ENCODE data around the gene TSPAN14.
"Not testable (repeated sequence)": the region's sequence is repeated elsewhere in the genome, so short reads cannot be mapped to it uniquely, and the experiment has no call there.

The TSPAN14 gene

GRCh38 chr10:80471001-80471400 is 16.9 kb downstream of the TSPAN14 start:
- no peak for DNase-seq

DNA sequence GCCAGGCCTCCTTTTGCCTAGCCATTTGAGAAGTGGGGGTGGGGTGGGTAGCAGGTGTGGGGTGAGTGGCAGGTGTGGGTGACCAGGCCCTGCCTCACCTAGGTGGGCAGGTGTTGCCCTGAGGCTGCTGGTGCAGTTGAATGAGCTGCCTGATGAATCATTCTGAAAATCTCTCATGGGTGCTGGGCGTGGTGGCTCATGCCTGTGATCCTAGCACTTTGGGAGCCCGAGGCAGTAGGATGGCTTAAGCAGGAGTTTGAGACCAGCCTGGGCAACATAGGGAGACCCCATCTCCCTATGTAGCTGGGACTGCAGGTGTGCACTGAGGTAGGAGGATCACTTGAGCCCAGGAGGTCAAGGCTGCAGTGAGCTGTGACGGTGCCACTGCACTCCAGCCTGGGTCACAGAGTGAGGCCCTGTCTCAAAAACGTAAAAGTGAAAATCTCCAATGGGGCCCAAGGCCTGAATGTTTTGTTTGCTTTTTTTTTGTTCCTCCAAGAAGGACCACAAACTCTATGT is 17.7 kb downstream of the TSPAN14 start:
- DNase-seq, result no peak

GRCh38 chr10:80472234-80473095 is 18.4 kb downstream of the TSPAN14 start:
- DNase-seq, result peak in 3 of 4 experiments; percentile 67 to 70 (median 67)

DNA sequence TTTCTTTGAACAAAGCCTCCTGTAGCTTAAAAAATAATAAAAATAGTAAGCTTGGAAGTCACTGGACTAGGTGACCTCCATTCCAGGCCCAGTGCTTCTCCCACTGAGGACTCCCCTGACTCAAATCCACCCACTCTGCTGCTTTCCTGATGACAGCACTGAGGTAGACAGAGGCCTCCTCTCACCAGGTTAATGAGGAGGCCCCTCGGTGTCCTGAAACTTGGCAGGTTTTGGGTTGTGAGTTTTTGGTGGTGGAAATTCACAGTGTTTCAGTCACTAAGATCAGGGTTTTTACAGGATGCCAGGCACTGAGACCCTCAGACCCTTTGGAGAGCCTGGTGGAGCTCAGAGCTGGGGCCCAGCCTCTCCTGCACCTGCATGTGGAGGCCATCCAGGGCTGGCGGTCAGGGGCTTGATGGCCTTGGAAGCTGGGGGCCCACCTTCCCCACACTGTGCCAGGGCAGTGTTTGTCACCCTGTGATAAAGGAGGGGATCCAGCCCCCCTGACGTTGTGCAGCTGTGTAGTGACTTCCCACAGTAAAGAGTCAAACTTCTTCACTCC is 19.1 kb downstream of the TSPAN14 start:
- DNase-seq, result no peak

DNA sequence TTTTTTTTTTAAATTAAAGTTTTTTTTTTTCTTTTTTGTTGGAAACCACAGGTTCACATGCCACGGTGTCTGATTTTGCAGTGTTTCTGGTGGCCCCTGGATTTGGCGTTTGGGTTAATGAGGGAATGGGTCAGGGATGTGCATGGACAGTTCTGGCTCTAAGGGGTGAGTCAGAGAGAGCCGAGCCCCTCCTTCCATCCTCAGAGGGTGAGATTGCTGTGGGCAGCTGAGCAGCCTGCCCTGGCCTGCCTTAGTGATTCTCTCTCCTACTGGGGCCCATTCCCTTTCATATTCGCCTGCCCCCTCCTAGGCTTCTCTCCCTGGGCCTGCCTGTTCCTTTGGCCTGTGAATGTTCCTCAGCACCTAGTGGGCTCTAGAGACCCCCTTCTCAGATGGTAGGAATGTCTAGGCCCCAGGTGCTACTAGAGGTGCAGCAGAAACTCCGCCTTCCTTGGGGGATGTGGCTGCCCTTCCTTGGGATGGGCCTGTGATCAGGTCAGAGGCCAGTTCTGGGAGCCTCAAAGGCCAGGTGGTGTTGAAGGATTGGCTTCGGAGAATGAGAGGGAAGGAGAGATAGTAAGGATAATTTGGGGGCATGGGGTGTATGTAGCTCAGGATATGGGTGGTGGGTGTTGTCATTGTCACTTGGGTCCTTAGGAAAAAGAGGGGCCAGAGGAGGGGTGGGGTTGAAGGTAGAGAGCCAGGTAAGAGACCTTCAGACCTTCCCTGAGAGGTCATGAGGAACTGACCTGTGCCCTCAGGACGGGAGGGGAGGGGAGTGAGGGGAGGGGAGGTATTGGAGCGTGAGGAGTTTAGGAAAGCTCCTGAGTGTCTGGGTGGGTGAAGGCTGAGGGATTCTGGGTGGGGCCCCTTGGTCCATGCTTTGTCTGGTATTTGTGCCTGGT is 19.8 kb downstream of the TSPAN14 start:
- no peak for DNase-seq

DNA sequence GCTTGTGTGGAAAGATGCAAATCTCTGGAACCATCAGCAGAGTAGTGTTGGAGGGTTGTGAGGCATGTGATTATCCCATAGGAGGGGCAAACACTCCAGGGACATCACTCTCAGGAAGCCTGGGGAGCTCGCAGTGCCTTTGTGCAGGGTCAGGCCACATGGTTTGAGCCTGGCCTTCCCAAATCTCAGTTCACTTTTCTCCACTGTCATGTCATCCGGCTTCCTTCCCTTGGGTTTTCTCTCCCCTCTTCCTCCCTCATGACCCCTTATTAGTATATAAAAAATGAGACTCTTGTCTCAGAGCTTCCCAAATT is 20.4 kb downstream of the TSPAN14 start:
- DNase-seq, result peak in 1 of 4 experiments; percentile 35

DNA sequence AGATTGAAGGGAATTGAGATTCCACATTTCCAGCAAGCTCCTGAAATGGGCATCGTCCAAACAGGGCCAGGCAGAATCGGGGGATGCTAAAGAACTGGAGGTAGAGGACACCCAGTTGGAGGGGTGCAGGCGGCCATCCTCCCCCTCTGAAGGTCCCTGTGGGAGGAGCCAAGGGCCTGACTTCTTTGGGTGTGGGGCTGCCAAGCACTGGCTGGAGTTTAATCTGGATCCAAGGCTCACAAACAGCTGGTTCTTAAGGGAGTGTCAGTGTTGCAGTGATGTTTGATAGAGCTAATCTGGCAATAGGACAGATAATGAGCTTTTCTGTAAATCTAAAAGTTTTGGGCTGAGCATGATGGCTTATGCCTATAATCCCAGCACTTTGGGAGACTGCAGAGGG is 20.8 kb downstream of the TSPAN14 start:
- DNase-seq, result no peak

GRCh38 chr10:80475641-80476040 is 21.5 kb downstream of the TSPAN14 start:
- not testable (repeated sequence) for DNase-seq

DNA sequence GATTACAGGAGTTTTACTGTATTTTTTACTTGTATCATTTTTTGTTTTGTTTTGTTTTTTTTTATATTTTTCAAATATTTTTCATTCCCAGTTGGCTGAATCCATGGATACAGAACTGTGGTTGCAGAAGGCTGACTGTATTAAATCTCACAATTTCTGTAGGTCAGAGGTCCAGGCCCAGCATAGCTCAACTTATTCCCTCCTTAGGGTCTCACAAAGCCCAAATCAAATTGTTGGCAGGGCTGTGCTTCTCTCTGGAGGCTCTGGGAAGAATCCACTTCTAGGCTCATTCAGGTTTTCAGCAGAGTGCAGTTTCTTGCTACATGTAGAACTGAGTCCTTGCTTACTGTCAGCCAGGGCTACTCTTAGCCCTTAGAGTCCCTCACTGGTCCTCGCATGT is 22.6 kb downstream of the TSPAN14 start:
- DNase-seq, result no peak

DNA sequence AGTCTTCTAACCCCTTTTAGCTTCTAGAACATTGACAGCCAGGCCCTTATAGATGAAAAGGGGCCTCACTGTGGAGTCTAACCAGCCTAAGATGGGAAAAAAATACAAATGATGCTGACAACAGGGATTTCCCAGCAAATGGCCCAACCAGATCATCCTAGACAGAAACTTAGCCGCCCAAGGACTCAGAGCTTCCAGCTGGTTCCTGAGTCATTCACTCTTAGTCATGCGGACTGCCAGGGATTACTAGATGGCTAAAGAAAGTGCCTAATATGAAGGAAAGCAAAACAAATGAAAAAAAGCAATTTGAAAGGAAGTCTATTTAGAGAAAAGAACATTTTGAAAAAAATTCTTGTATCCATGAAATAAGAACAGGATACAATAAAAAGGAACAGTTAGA is 23.7 kb downstream of the TSPAN14 start:
- peak; percentile 76 to 88 (median 83) for DNase-seq

DNA sequence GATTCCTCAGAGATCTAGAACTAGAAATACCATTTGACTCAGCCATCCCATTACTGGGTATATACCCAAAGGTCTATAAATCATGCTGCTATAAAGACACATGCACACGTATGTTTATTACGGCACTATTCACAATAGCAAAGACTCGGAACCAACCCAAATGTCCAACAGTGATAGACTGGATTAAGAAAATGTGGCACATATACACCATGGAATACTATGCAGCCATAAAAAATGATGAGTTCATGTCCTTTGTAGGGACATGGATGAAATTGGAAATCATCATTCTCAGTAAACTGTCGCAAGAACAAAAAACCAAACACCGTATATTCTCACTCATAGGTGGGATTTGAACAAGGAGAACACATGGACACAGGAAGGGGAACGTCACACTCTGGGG is 26.3 kb downstream of the TSPAN14 start:
- DNase-seq, result not testable (repeated sequence)

DNA sequence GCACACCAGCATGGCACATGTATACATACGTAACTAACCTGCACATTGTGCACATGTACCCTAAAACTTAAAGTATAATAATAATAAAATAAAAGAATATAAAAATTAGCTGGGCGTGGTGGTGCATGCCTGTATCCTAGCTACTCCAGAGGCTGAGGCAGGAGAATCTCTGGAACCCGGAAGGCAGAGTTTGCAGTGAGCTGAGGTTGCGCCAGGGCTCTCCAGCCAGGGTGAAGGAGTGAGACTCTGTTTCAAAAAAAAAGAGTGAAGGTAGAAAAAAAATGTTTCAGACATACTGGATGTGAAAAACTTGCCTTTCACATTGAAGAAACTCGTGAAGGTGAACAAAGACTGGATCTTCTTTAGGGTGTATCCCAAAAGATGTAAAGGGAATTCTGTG is 26.7 kb downstream of the TSPAN14 start:
- no peak for DNase-seq

- peak in 3 of 4 experiments; percentile 51 to 71 (median 64) for DNase-seq
Measured at GRCh38 chr10:80484243-80484642, 30.1 kb downstream of the TSPAN14 start.

GRCh38 chr10:80484676-80485075 is 30.6 kb downstream of the TSPAN14 start:
- DNase-seq, result peak in 1 of 4 experiments; percentile 23

GRCh38 chr10:80485076-80485945 is 31.2 kb downstream of the TSPAN14 start:
- DNase-seq, result peak; percentile 67 to 84 (median 72)

DNA sequence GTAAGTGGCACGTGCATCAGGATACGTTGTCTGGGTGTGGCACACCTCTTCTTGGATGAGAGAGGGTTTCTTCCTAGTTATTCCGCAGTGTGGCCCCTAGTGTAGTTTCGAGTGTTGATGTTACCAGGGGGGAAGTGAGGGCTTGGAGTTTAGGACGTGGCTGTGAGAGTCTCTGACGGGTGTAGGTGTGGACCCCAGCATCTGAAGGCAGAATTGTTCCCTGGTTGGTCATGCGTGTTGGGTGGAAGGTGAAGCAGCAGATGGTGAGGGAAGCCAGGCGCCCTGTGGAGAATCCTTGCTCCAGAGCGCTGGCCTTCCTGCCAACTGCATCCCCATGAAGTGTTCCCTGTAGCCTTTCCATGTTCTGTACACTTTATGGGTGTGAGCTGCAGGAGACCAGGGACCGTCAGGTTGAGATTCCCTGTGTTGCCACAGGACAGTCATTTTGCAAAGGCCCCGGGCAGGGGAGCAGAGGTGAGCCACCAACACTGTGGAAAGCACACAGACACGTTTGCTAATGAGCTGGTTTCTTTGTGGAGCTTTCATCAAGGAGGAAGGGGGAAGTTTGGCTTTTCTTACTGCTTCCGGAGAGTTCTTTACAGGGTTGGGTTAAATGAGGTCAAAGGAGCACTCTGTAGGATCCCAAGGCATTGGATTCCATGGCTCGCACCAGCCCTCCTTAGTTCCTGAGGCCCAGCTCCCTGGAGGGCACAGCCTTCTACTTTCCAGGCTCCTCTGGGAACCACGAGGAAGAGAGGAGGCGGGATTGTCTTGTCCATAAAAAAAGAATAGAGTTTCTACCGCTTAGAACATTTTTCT is 32.0 kb downstream of the TSPAN14 start:
- peak; percentile 51 to 80 (median 72) for DNase-seq

DNA sequence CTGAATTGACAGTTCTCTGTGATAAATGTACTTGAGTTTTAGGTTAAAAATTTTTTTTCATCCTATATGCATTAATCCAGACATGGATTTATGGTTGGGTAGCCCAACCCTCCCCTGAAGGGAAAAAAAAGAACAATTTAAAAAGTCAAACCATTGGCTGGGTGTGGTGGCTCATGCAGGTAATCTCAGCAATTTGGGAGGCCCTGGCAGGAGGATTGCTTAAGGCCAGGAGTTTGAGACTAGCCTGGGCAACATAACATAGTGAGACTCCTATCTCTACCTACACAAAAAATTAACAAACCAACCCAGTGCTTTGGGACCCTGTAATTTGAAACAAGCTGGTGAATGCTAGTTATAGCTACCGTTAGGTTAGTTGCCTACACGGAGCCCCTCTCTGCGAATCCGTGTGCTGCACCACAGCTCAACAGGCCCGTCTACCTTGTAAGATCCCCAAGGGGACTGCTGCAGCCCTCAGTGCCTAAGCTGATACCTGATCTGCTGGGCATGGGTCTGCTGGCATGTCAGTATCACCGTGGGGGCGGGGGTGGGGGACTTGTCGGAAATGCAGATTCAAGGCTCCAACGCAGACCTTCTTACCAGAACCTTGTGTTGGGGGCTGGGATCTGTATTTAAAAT is 32.8 kb downstream of the TSPAN14 start:
- no peak for DNase-seq

DNA sequence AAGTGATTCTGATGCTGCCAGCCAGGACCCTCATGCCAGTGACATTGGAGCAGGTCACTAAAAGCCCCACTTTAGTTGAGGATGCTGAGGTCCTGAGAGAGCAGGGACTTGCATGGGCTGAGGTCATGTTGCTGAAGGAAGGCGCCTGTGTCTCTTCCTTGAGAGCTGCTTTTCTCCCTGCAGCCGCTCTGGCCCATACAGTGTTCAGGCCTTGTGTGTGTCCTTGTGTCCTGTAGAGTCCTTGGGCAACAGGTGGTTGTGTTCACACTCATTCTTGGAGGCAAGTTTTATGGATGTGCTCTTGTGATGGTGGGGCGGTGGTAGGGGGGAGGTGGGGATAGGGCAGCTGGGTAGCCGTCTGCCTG is 33.3 kb downstream of the TSPAN14 start:
- DNase-seq, result no peak

DNA sequence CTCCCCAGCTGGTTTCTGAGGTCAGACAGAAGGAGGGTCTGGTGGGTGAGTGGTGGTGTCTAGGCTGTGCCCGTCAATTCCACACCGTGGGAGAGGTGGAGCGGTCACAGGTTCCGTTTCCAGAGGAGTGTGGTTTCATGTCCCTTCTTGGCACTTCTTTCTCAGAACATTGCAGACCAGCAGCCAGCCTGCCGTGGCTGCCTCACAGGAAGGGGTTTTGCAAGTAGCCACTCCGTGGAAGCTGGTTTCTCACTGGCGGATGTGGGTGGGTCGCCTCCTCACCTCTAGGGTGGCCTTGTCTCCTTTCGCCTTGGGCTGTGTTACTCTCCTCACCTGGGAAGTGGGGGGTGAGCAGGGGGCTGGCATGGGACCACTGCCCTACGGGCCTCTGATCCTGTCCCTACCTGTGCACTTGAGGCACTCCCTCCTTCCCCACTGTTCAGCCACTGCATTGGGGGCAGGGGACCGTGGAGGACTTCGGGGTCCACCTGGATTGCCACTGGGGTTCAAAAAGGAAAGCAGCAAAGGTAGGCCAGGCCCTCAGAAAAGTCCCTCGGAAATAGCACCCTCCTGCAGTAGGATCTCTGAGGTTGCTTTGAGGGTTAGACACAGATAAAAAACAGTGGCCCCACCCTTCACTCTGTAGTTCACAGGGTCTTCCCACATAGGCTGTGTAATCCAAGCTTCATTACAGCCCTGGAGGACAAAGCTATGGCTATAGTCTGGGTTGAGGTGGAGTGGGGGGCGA is 33.9 kb downstream of the TSPAN14 start:
- DNase-seq, result peak; percentile 82 to 91 (median 89)

DNA sequence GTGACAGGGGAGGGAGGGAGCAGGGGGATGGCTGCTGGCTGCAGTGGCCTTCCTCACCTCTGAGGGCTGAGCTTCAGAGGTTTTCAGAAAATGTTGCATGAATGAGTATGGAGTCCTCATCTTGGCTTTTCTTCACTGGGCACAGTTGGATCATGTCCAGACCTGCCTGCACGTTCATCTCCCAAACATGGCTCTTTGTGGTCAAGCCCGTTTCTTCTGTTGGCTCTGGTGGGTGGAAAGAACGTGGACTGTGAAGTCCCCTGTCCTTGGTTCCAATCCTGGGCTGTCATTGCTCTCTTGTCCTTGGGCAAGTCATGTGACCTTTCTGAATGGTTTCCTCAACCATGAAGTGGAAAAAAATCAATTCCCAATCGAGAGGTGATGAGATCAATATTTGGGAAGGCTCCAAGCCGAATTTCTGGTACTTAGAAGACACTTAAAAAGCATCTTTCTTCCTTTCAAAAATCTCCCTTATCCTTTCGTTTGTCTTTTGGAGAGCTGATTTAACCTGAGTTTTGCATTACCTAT is 34.5 kb downstream of the TSPAN14 start:
- DNase-seq, result no peak
